Measurements from ENCODE around the gene IQCN.

DNA sequence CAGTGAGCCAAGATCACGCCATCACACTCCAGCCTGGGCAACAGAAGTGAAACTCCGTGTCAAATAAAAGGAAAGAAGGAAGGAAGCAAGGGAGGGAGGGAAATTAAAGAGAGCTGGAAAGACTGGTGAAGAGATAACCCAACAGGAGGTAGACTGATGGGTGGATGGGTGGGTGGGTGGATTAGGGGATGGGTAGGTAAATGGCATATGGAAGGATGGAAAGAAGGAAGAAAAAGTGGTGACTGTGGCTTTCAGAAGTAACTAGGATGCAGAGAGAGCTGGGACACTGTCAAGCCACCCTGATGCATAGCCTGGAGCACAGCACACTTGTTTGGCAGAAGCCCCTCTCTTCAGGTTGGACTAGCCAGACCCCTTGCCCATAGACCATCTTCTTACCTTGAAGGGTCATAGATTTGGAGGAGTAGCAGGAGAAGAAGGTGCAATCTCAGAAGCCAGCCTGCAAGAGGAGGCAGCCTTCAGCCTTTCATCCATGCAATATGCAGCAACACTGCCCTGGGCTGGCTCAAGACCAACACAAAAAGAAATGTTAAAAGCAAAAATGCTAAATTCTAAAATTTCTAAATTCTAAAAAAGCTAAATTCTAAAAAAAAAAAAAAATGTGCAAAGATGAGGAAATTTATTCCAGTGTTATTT is 5.1 kb downstream of the IQCN start:
- TF ChIP-seq, protein P1, sequence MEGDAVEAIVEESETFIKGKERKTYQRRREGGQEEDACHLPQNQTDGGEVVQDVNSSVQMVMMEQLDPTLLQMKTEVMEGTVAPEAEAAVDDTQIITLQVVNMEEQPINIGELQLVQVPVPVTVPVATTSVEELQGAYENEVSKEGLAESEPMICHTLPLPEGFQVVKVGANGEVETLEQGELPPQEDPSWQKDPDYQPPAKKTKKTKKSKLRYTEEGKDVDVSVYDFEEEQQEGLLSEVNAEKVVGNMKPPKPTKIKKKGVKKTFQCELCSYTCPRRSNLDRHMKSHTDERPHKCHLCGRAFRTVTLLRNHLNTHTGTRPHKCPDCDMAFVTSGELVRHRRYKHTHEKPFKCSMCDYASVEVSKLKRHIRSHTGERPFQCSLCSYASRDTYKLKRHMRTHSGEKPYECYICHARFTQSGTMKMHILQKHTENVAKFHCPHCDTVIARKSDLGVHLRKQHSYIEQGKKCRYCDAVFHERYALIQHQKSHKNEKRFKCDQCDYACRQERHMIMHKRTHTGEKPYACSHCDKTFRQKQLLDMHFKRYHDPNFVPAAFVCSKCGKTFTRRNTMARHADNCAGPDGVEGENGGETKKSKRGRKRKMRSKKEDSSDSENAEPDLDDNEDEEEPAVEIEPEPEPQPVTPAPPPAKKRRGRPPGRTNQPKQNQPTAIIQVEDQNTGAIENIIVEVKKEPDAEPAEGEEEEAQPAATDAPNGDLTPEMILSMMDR (IDR thresholded peaks at IDR 0.05; ENCODE audit: low read depth, low read length, poor library complexity, severe bottlenecking), result no peak
- TF ChIP-seq EZH2phosphoT487 (IDR thresholded peaks at IDR 0.05; ENCODE audit: borderline replicate concordance, low read length), result no peak
